H9 (cell line): ENCODE data around the gene SLC6A15. TPM values are rescaled to one million over a fixed set of nuclear protein-coding genes. Genes with fewer than 3 reads are reported as not detected.

Source experiments
- DNase-seq: peaks from one replicate; pipeline ENCODE4 v3.0.0-alpha.2; 2017
- H2AFZ ChIP-seq: one replicate; pipeline ENCODE4 v1.6.1; 2013; ENCODE audit warnings: mild to moderate bottlenecking, low read length, control low read depth, moderate library complexity
- H2AK5ac ChIP-seq: 2 replicates; pipeline ENCODE4 v1.6.1; 2013; ENCODE audit warnings: low read length, control low read depth, mixed read lengths; ENCODE audit not compliant: insufficient read length
- H2BK120ac ChIP-seq: one replicate; pipeline ENCODE4 v1.6.1; 2013; ENCODE audit warnings: low read depth, mild to moderate bottlenecking, low read length, control low read depth, inconsistent platforms; ENCODE audit not compliant: poor library complexity, severe bottlenecking
- H2BK12ac ChIP-seq: 2 replicates; pipeline ENCODE4 v1.6.1; 2013; ENCODE audit warnings: low read length, control low read depth, mixed read lengths, low read depth; ENCODE audit not compliant: insufficient read length
- H2BK15ac ChIP-seq: 2 replicates; pipeline ENCODE4 v1.6.1; 2013; ENCODE audit warnings: low read depth, low read length, control low read depth
- H2BK20ac ChIP-seq: one replicate; pipeline ENCODE4 v1.6.1; 2013; ENCODE audit warnings: low read depth, mild to moderate bottlenecking, low read length, control low read depth, inconsistent platforms; ENCODE audit not compliant: poor library complexity, severe bottlenecking
- H2BK5ac ChIP-seq: 2 replicates; pipeline ENCODE4 v1.6.1; 2013; ENCODE audit warnings: low read length, control low read depth, mixed read lengths; ENCODE audit not compliant: insufficient read length
- H3K14ac ChIP-seq: 2 replicates; pipeline ENCODE4 v1.6.1; 2013; ENCODE audit warnings: low read length, control low read depth; ENCODE audit not compliant: insufficient read depth
- H3K18ac ChIP-seq: 2 replicates; pipeline ENCODE4 v1.6.1; 2013; ENCODE audit warnings: low read depth, mild to moderate bottlenecking, mixed read lengths, low read length, control low read depth; ENCODE audit not compliant: insufficient read length
- H3K23ac ChIP-seq: 2 replicates; pipeline ENCODE4 v1.6.1; 2013; ENCODE audit warnings: low read length, control low read depth, mixed read lengths, low read depth; ENCODE audit not compliant: insufficient read length
- H3K23me2 ChIP-seq: 2 replicates; pipeline ENCODE4 v1.6.1; 2013; ENCODE audit warnings: low read depth, mild to moderate bottlenecking, mixed read lengths, low read length, control low read depth; ENCODE audit not compliant: insufficient read length, poor library complexity, severe bottlenecking
- H3K27ac ChIP-seq: 2 replicates; pipeline ENCODE4 v1.5.1; 2013; ENCODE audit warnings: low read length, control low read depth, mixed read lengths, low read depth; ENCODE audit not compliant: insufficient read length
- H3K27me3 ChIP-seq: 2 replicates; pipeline ENCODE4 v1.6.1; 2013; ENCODE audit warnings: low read length, control low read depth, inconsistent platforms; ENCODE audit not compliant: insufficient read depth
- H3K4ac ChIP-seq: 2 replicates; pipeline ENCODE4 v1.6.1; 2013; ENCODE audit warnings: low read depth, mild to moderate bottlenecking, control low read depth, inconsistent platforms, low read length, moderate library complexity
- H3K4me1 ChIP-seq: 2 replicates; pipeline ENCODE4 v1.6.1; 2013; ENCODE audit warnings: low read length, control low read depth, inconsistent platforms; ENCODE audit not compliant: insufficient read depth
- H3K4me2 ChIP-seq: 2 replicates; pipeline ENCODE4 v1.6.1; 2013; ENCODE audit warnings: low read length, control low read depth, mixed read lengths; ENCODE audit not compliant: insufficient read length, insufficient read depth
- H3K56ac ChIP-seq: 2 replicates; pipeline ENCODE4 v1.6.1; 2013; ENCODE audit warnings: low read depth, mild to moderate bottlenecking, mixed read lengths, low read length, control low read depth; ENCODE audit not compliant: insufficient read length
- H3K79me1 ChIP-seq: 2 replicates; pipeline ENCODE4 v1.6.1; 2013; ENCODE audit warnings: low read depth, mild to moderate bottlenecking, moderate library complexity, low read length, control low read depth, inconsistent platforms; ENCODE audit not compliant: insufficient read depth, poor library complexity, severe bottlenecking
- H3K79me2 ChIP-seq: 2 replicates; pipeline ENCODE4 v1.6.1; 2013; ENCODE audit warnings: low read length, control low read depth, inconsistent platforms; ENCODE audit not compliant: insufficient read depth
- H3K9ac ChIP-seq: 2 replicates; pipeline ENCODE4 v1.6.1; 2013; ENCODE audit warnings: low read length, control low read depth, mixed read lengths; ENCODE audit not compliant: insufficient read length; ENCODE audit errors: extremely low read depth
- H3K9me3 ChIP-seq: one replicate; pipeline ENCODE4 v1.6.1; 2013; ENCODE audit warnings: low read depth, low read length, inconsistent platforms; ENCODE audit not compliant: control insufficient read depth
- H3T11ph ChIP-seq: one replicate; pipeline ENCODE4 v1.6.1; 2013; ENCODE audit warnings: mild to moderate bottlenecking, low read length, control low read depth, inconsistent platforms
- H4K20me1 ChIP-seq: one replicate; pipeline ENCODE4 v1.6.1; 2013; ENCODE audit not compliant: control insufficient read depth, insufficient read length, insufficient read depth
- H4K5ac ChIP-seq: 2 replicates; pipeline ENCODE4 v1.6.1; 2013; ENCODE audit warnings: low read depth, mild to moderate bottlenecking, mixed read lengths, low read length, control low read depth; ENCODE audit not compliant: insufficient read length
- H4K8ac ChIP-seq: replicated peaks from 2 replicates; pipeline ENCODE4 v1.6.1; 2013; ENCODE audit warnings: low read length, control low read depth, mixed read lengths, low read depth; ENCODE audit not compliant: insufficient read length
- H4K91ac ChIP-seq: 2 replicates; pipeline ENCODE4 v1.6.1; 2013; ENCODE audit warnings: low read depth, mild to moderate bottlenecking, moderate library complexity, mixed read lengths, low read length, control low read depth; ENCODE audit not compliant: insufficient read length
- H3K27ac Mint-ChIP-seq, 3 experiments: 2 replicates in 2 of 3; 3 replicates in 1 of 3; pipeline ENCODE4 v1.8.0; 2020 to 2021; ENCODE audit warnings: mixed read lengths in 3 of 3, mild to moderate bottlenecking in 1 of 3, moderate library complexity in 1 of 3
- H3K27me3 Mint-ChIP-seq: 2 replicates; pipeline ENCODE4 v1.8.0; 2021; ENCODE audit warnings: low read depth, mild to moderate bottlenecking, moderate library complexity, mixed read lengths
- H3K36me3 Mint-ChIP-seq, 3 experiments: 2 replicates in 2 of 3; 3 replicates in 1 of 3; pipeline ENCODE4 v1.8.0; 2020 to 2021; ENCODE audit warnings: low read depth in 3 of 3, mixed read lengths in 3 of 3; ENCODE audit not compliant: insufficient read depth in 1 of 3
- H3K4me1 Mint-ChIP-seq, 2 experiments: 2 replicates each; pipeline ENCODE4 v1.8.0; 2020; ENCODE audit warnings: mixed read lengths in 2 of 2
- H3K4me3 Mint-ChIP-seq, 2 experiments: 2 replicates in 1 of 2; 3 replicates in 1 of 2; pipeline ENCODE4 v1.8.0; 2020 to 2021; ENCODE audit warnings: mild to moderate bottlenecking in 2 of 2, mixed read lengths in 2 of 2, moderate library complexity in 1 of 2
- H3K9me3 Mint-ChIP-seq, 2 experiments: 2 replicates in 1 of 2; 3 replicates in 1 of 2; pipeline ENCODE4 v1.8.0; 2020; ENCODE audit warnings: mild to moderate bottlenecking in 2 of 2, mixed read lengths in 2 of 2, moderate library complexity in 1 of 2
- CTCF ChIP-seq: fragments of 200-600 bp; sonication (generic); conservative IDR thresholded peaks from 3 replicates; pipeline ENCODE4 v1.8.0; 2021; ENCODE audit warnings: antibody characterized with exemption, mild to moderate bottlenecking
- WGBS: extraction: QIAGEN DNeasy Blood & Tissue Kit; methylation state at CpG from one replicate; pipeline ENCODE4 v1.1.7; 2013; ENCODE audit warnings: missing lambda C conversion rate, low lambda C conversion rate, mixed read lengths; ENCODE audit not compliant: insufficient read length; ENCODE audit errors: extremely low coverage; 5-methylcytosine and 5-hydroxymethylcytosine counted together
- total RNA-seq: library from RNA; stranded (reverse); gene quantifications from 2 replicates; pipeline ENCODE4 v1.2.1, GENCODE V29; 2021

SLC6A15 gene
- total RNA-seq, 1 experiment from 2014 or later = 12.9 TPM

GRCh38 chr12:84891106-84891838 is 21.3 kb downstream of the SLC6A15 start:
- Mint-ChIP-seq H3K9me3 (no peaks in the 10 kb centered on the region), H3K4me1 (peaks cover 4% of the 10 kb centered on the region in 2 experiments; a peak in 2 of 4 replicates), H3K36me3 (no peaks in the 10 kb centered on the region), H3K27ac (no peak overlapping the region), H3K4me3 (no peak overlapping the region), H3K27me3 (no peaks in the 10 kb centered on the region)
- no peak overlapping the region for H3K9ac ChIP-seq
- H3K79me2 ChIP-seq = no peaks in the 10 kb centered on the region
- no peak overlapping the region for H4K8ac ChIP-seq
- H3K4me1 ChIP-seq = peaks cover 2% of the 10 kb centered on the region; the same call in 1 of the 2 replicates
- no peak overlapping the region for H2BK15ac ChIP-seq
- no peak overlapping the region for H3K4ac ChIP-seq
- H3K27ac ChIP-seq = no peak overlapping the region
- no peak overlapping the region for H3K18ac ChIP-seq
- no peak overlapping the region for H3K23ac ChIP-seq
- no peak for DNase-seq
- H2BK5ac ChIP-seq = no peak overlapping the region
- H2BK12ac ChIP-seq = no peak overlapping the region
- no peak overlapping the region for H2AFZ ChIP-seq
- no CpG with 5 or more reads among the region's 5 CpGs for WGBS
- no peak overlapping the region for H2BK120ac ChIP-seq
- no peak overlapping the region for H4K91ac ChIP-seq
- H3K79me1 ChIP-seq = no peaks in the 10 kb centered on the region
- H3K27me3 ChIP-seq = no peaks in the 10 kb centered on the region
- H4K5ac ChIP-seq = no peak overlapping the region
- no peak overlapping the region for H2BK20ac ChIP-seq
- no peak overlapping the region for H3K14ac ChIP-seq
- no peaks in the 10 kb centered on the region for H3K9me3 ChIP-seq
- H4K20me1 ChIP-seq = no peaks in the 10 kb centered on the region
- no peak overlapping the region for H3K56ac ChIP-seq
- H3K23me2 ChIP-seq = no peaks in the 10 kb centered on the region
- H3K4me2 ChIP-seq = no peak overlapping the region
- no peak overlapping the region for H3T11ph ChIP-seq
- no peak for TF ChIP-seq CTCF
- no peak overlapping the region for H2AK5ac ChIP-seq
